ENCODE results near the gene YWHAG. TPM values are rescaled to one million over a fixed set of nuclear protein-coding genes. Genes with fewer than 3 reads are reported as not detected.
A peak's percentile ranks its signal among the peaks of the same experiment; 100 is the strongest.

The YWHAG gene
- total RNA-seq, 1 experiment from 2014 or later, result 192 TPM

DNA sequence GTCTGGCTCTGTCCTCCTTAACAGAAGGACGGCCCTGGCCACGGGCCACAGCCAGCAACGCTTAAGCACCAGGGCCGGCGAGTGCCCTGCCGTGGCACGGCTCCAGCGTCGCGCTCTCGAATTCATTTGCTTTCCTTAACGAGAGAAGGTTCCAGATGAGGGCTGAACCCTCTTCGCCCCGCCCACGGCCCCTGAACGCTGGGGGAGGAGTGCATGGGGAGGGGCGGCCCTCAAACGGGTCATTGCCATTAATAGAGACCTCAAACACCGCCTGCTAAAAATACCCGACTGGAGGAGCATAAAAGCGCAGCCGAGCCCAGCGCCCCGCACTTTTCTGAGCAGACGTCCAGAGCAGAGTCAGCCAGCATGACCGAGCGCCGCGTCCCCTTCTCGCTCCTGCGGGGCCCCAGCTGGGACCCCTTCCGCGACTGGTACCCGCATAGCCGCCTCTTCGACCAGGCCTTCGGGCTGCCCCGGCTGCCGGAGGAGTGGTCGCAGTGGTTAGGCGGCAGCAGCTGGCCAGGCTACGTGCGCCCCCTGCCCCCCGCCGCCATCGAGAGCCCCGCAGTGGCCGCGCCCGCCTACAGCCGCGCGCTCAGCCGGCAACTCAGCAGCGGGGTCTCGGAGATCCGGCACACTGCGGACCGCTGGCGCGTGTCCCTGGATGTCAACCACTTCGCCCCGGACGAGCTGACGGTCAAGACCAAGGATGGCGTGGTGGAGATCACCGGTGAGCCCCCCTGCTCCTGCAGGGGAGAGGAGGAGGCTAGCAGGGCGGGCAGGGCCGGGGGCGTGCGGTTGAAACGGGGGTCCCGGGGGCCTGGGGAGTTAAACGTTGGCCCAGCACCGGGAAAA is 56.2 kb downstream of the YWHAG start, which contains the start of gene HSPB1 (continued):
- TF ChIP-seq, protein P1, sequence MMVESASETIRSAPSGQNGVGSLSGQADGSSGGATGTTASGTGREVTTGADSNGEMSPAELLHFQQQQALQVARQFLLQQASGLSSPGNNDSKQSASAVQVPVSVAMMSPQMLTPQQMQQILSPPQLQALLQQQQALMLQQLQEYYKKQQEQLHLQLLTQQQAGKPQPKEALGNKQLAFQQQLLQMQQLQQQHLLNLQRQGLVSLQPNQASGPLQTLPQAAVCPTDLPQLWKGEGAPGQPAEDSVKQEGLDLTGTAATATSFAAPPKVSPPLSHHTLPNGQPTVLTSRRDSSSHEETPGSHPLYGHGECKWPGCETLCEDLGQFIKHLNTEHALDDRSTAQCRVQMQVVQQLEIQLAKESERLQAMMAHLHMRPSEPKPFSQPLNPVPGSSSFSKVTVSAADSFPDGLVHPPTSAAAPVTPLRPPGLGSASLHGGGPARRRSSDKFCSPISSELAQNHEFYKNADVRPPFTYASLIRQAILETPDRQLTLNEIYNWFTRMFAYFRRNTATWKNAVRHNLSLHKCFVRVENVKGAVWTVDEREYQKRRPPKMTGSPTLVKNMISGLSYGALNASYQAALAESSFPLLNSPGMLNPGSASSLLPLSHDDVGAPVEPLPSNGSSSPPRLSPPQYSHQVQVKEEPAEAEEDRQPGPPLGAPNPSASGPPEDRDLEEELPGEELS (CRISPR knock-in tag; IDR thresholded peaks at IDR 0.05), result peak; percentile 98
- peak; percentile 65; the same call in 1 of the 2 replicates for TF ChIP-seq JUN (CRISPR knock-in tag; IDR thresholded peaks at IDR 0.05)
- TF ChIP-seq GTF2I (CRISPR knock-in tag; conservative IDR thresholded peaks at IDR 0.05), result no peak
- peak; percentile 99 for TF ChIP-seq ZNF232 (CRISPR knock-in tag; IDR thresholded peaks at IDR 0.05)
- TF ChIP-seq, protein P2, sequence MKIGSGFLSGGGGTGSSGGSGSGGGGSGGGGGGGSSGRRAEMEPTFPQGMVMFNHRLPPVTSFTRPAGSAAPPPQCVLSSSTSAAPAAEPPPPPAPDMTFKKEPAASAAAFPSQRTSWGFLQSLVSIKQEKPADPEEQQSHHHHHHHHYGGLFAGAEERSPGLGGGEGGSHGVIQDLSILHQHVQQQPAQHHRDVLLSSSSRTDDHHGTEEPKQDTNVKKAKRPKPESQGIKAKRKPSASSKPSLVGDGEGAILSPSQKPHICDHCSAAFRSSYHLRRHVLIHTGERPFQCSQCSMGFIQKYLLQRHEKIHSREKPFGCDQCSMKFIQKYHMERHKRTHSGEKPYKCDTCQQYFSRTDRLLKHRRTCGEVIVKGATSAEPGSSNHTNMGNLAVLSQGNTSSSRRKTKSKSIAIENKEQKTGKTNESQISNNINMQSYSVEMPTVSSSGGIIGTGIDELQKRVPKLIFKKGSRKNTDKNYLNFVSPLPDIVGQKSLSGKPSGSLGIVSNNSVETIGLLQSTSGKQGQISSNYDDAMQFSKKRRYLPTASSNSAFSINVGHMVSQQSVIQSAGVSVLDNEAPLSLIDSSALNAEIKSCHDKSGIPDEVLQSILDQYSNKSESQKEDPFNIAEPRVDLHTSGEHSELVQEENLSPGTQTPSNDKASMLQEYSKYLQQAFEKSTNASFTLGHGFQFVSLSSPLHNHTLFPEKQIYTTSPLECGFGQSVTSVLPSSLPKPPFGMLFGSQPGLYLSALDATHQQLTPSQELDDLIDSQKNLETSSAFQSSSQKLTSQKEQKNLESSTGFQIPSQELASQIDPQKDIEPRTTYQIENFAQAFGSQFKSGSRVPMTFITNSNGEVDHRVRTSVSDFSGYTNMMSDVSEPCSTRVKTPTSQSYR (CRISPR knock-in tag; IDR thresholded peaks at IDR 0.05), result peak; percentile 80
- peak; percentile 73; the same call in 1 of the 2 replicates for TF ChIP-seq CREM (CRISPR knock-in tag; IDR thresholded peaks at IDR 0.05)
- peak; percentile 97 for TF ChIP-seq IRF1 (CRISPR knock-in tag; IDR thresholded peaks at IDR 0.05)
- TF ChIP-seq ZNF138 (CRISPR knock-in tag; conservative IDR thresholded peaks at IDR 0.05), result no peak; the same call in 1 of the 2 replicates
- TF ChIP-seq SMAD3 (CRISPR knock-in tag; IDR thresholded peaks at IDR 0.05; ENCODE audit: borderline replicate concordance), result peak; percentile 97; the same call in 1 of the 2 replicates
- TF ChIP-seq MAX (CRISPR knock-in tag; IDR thresholded peaks at IDR 0.05), result peak; percentile 94
- TF ChIP-seq SP1 (CRISPR knock-in tag; conservative IDR thresholded peaks at IDR 0.05), result peak; percentile 70
- TF ChIP-seq NFE2L1 (CRISPR knock-in tag; IDR thresholded peaks at IDR 0.05), result peak; percentile 23; the same call in 1 of the 2 replicates
- no peak for TF ChIP-seq PRRX2 (CRISPR knock-in tag; IDR thresholded peaks at IDR 0.05)
- no peak for TF ChIP-seq ZSCAN18 (CRISPR knock-in tag; IDR thresholded peaks at IDR 0.05)
- peak; percentile 94; the same call in 1 of the 2 replicates for TF ChIP-seq FOXK1 (CRISPR knock-in tag; IDR thresholded peaks at IDR 0.05)
- TF ChIP-seq, protein P3, sequence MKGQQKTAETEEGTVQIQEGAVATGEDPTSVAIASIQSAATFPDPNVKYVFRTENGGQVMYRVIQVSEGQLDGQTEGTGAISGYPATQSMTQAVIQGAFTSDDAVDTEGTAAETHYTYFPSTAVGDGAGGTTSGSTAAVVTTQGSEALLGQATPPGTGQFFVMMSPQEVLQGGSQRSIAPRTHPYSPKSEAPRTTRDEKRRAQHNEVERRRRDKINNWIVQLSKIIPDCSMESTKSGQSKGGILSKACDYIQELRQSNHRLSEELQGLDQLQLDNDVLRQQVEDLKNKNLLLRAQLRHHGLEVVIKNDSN (CRISPR knock-in tag; IDR thresholded peaks at IDR 0.05), result peak; percentile 40; the same call in 1 of the 2 replicates
- TF ChIP-seq TEAD1 (CRISPR knock-in tag; IDR thresholded peaks at IDR 0.05), result peak; percentile 98
- no peak for TF ChIP-seq JAZF1 (CRISPR knock-in tag; IDR thresholded peaks at IDR 0.05)
- TF ChIP-seq FOXP1 (CRISPR knock-in tag; IDR thresholded peaks at IDR 0.05; ENCODE audit: borderline replicate concordance), result peak; percentile 54; the same call in 1 of the 2 replicates
